ENCODE results near the gene ZNF77.
A peak's percentile ranks its signal among the peaks of the same experiment; 100 is the strongest.
"Not testable (repeated sequence)": the region's sequence is repeated elsewhere in the genome, so short reads cannot be mapped to it uniquely, and the experiment has no call there.

The ZNF77 gene

DNA sequence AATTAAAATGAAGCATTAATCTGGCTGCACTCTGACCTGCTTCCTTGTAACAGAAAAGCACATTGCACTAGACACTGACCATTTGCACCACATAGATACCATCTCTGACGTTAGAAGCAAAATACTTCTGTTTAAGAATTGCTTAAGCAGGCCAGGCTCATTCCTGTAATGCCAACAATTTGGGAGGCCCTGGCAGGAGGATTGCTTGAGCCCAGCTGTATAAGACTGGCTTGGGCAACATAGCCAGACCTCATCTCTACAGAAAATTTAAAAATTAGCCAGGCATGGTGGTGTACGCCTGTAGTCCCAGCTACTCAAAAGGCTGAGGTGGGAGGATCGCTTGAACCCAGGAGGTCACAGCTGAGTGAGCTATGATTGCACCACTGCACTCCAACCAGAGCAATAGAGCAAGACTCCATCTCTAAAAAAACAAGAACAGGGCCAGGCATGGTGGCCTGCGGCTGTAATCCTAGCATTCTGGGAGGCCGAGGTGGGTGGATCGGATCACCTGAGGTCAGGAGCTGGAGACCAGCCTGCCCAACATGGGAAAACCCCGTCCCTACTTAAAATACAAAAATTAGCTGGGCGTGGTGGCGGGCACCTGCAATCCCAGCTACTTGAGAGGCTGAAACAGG is 25.5 kb upstream of the ZNF77 start:
- DNase-seq (ENCODE audit: low spot score): no peak

DNA sequence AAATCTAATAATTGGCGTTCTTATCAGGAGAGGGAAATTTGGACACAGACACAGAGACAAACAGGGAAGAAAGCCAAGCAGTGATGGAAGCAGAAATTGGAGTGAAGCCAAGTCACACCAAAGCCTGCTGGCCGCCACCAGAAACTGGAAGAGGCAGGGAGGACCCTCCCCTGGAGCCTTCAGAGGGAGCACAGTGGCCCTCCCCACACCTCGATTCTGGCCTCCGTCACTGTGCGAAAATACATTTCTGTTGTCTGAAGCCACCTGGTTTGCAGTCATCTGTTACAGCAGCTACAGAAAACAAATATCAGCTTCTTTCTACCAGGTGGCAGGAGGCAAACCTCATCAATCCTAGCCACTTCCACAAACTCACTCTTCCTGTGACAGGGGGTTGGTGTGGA is 24.3 kb upstream of the ZNF77 start:
- DNase-seq (ENCODE audit: low spot score): no peak

DNA sequence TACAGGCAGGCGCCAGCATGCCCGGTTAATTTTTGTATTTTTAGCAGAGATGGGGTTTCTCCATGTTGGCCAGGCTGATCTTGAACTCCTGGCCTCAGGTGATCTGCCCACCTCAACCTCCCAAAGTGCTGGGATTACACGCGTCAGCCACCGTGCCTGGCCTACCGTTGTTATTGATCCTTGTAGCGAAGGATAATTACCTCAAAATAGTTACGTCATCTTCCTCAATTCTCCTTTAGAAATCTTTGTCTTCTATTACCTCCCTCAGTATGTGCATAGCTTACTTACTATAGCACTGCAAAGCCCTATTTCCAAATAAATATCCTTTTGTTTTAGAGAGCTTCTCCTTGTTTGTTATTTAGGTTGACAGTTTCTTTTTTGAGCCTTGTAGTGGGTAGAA is 23.2 kb upstream of the ZNF77 start:
- DNase-seq (ENCODE audit: low spot score): no peak

DNA sequence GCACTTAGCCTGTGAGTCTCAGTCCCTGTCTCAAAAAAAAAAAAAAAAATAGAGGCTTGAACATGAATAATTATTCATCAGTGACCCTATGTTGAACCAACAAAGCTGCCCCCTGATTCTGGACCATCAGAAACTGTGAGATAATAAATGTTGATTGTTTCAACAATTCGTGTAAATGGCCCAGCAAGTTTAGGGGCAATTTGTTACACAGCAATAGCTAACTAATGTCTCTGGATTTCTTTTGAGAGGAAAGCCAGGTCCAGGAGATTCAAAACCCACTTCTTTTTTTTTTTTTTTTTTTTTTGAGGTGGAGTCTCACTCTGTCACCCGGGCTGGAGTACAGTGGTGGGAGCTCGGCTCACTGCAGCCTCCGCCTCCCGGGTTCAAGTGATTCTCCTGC is 20.1 kb upstream of the ZNF77 start:
- no peak for DNase-seq (ENCODE audit: low spot score)

DNA sequence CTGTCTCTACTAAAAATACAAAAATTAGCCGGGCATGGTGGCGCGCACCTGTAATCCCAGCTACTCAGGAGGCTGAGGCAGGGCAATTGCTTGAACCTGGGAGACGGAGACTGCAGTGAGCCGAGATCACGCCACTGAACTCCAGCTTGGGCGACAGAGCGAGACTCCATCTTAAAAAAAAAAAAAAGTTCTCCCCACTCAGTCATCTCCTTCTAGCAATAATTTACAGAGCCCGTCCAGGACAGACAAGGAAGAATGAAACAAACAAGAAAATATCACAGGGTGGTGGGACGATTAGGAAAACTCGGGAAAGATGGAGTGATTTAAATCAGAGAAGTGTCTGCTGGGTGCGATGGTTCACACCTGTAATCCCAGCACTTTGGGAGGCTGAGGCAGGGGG is 18.9 kb upstream of the ZNF77 start:
- DNase-seq (ENCODE audit: low spot score): not testable (repeated sequence)

DNA sequence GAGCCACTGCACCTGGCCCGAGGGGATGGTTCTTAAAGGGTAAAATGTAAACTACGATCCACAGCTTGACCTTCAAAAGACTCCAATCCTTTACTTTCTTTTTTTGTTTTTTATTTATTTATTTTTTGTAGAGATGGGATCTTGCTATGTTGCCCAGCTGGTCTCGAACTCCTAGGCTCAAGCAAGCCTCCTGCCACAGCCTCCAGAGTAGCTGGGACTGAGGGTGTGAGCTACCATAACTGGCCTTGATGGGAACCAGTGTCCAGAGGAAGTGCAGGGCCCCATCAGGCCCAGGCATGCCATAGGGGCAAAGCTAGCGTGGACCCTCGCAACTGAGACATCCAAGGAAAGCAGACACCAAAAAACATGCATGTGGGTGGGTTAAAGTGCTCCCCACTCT is 18.4 kb upstream of the ZNF77 start:
- no peak for DNase-seq (ENCODE audit: low spot score)

DNA sequence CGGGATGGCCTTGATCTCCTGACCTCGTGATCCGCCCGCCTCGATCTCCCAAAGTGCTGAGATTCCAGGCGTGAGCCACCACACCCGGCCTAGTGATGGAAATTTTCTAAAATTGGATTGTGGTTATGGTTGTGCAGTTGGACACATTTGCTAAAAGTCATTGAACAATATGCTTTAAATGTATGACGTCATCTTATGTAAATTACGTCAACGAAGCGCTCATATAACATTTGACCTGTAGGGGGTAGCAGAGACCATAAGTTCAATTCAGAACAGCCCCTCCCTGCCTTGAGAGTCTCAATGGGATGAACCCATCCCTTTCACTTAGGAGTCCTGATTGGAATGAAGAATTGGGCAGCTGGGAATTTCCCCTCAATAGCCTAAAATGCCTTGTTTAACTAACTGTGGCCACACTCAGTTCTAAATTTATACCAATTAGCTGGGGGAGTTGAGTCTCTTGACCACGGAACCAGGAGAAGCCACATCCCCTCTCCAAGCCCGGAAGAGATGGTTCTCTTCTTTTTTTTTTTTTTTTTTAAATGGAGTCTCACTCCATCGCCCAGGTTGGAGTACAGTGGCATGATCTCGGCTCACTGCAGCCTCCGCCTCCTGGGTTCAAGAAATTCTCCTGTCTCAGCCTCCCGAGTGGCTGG is 17.4 kb upstream of the ZNF77 start:
- no peak for DNase-seq (ENCODE audit: low spot score)

DNA sequence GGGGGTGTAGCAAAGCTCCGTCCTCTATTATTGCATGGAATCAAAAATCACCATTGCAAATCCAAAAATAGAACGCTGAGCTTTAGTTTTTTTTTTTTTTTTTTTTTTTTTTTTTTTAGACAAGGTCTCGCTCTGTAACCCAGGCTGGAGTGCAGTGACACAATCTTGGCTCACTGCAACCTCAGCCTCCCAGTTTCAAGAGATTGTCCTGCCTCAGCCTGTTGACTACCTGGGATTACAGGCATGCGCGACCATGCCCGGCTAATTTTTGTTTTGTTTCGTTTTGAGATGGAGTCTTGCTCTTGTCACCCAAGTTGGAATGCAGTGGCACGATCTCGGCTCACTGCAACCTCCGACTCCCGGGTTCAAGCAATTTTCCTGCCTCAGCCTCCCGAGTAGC is 15.3 kb upstream of the ZNF77 start:
- DNase-seq (ENCODE audit: low spot score): no peak

DNA sequence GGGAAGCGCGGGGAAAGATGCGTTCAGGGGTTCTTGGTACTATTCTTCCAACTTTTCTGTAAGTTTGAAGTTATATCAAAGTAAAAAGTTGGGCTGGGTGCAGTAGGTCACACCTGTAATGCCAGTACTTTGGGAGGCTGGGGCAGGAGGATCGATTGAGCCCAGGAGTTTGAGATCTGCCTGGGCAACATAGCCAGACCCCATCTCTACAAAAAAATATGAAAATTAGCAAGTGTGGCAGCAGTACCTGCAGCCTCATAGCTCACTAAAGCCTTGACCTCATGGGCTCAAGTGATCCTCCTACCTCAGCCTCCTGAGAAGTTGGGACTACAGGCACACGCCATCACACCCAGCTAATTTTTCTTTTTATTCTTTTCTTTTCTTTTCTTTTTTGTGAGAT is 12.4 kb upstream of the ZNF77 start:
- DNase-seq (ENCODE audit: low spot score): no peak

DNA sequence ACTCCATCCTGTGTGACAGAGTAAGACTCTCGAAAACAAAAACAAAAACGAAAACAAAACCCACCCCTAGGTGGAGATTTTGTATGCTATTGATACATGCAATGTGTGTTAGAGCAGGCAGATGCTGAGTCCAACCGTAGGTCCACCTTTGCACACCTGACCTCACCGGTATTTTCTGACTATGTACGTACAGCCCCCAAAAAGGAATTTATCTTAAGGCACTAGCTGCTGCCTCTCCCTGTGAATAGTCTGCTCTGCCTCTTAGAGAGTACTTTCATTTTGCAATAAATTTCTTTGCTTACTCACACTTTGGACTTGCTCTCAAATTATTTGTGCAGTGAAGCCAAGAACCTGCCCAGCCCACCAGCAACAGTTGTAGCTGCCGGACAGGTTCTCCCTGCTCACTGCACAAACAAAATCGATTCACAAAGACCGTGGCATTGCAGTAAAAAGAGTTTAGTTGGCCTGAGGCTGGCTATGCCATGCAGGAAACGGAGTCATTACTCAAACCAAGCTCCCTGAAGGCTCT is 8.2 kb upstream of the ZNF77 start:
- no peak for DNase-seq (ENCODE audit: low spot score)

DNA sequence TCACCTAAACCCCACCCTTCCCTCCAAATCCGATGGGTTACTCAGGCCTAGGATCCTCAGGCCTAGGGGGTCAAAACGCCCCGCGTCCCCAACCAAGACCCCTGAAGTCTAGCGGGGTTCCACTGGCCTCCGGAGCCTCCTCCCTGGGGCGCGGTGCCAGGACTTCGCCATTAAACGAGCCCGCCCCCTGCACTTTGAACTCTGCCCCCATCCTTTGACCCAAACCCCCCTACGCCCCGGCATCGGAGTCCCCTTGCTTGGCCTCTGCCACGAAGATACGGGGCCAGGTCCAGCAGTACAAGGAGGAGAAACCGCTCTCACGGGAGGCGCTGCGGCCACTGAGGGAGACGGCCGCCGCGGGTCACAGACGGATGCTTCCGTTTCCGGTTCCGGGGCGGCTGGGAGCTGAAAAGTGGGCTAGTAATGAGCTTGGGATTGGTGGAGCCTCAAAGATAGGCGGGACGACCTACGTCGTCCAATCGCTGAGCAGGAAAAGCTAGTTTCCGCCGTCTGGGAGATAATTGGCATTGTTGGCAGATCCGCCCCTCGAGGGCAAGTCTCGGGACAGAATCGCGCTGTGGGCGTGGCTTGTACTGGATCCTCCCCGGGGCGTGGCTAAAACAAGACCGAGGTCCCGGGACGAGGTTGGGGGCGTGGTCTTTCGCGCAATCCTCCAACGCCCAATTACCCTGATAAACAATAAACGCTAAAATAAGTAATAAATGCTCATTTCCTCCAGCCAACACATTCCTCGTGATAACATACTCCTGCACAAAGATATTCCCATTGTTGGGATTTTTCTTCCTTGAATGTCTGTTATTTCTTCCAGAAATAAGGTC is 5.7 kb upstream of the ZNF77 start:
- peak; percentile 98 for DNase-seq (ENCODE audit: low spot score)

DNA sequence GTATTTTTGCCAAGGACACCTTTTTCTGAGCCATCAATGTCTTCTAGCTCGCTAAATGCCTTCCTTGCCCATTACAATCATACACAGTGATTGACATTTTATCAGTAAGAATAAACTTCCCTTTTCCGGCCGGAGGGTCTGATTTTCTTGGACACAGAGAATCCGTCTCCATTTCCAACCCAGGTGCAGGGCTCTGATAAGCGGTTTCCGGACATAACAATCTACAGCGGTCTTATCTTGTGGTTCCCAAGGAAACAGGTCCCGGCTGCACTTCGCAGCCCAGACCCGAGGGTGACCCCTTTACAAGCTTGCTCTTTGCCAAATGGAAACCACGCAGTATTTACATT is 5.1 kb upstream of the ZNF77 start:
- no peak for DNase-seq (ENCODE audit: low spot score)

DNA sequence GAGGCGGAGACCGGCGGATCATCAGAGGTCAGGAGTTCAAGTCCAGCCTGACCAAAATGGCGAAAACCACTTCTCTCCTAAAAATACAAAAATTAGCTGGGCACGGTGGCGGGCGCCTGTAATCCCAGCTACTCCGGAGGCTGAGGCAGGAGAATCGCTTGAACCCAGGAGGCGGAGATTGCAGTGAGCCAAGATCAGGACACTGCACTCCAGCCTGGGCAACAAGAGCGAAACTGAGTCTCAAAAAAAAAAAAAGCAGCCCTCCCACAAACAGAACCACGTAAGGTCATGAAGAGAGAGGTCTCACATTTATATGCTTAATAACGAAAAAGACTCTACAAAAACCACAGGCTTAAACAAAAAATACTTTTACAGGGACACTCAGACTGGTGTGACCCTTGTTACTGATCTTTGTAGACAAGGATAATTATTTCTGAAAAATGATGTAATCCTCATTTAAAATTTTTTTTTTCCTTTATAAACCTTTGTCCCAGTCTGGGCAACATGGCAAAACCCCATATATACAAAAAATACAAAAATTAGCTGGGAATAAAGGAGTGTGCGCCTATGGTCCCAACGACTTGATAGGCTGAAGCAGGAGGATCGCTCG is 909 bp upstream of the ZNF77 start:
- no peak for DNase-seq (ENCODE audit: low spot score)

DNA sequence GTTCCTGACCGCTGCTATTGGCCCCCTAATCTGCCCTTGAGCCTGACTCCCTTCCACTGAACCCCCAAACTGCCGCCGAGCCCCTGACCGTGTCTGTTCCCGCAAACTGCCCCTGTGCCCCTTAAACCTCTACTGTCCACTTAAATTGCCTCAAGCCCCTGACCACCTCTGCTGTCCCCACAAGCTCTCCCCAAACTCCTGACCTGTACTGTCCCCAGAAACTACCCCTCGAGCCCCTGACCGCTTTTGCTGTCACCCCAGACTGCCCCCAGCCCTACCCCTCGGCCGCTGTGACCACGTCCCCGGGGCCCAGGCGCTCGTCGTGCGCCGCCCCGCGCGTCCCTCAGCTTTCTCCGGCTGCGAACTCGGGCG is 382 bp downstream of the ZNF77 start:
- no peak for DNase-seq (ENCODE audit: low spot score)

DNA sequence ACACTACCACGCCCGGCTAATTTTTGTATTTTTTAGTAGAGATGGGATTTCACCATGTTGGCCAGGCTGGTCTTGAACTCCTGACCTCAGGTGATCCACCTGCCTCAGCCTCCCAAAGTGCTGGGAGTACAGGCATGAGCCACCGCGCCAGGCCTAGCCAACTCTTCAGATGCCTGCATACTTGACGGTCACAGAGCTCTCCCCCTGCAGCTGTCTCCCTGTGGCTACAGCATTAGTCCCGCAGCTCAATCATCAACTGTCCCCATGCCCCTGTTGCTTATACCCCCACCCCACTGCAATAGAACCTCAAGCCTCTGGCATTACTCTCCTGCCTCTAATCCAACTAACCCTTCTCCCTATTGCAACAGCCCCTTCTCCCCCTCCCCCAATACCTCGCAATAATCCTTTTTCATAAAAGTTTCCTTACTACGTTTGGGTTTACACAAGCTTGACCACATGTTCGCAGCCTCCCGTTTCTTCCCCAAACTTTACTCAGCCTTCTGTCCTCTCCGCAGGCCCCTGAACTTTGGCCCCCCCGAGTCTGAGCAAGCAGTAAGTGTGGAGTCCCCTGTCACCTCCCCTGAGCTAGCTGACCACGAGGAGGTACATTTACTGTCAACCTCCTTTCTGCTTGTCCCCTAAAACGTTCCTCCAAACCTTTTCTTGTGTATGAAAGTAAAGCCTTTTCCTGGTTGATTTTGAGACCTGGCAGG is 1.7 kb downstream of the ZNF77 start:
- no peak for DNase-seq (ENCODE audit: low spot score)

DNA sequence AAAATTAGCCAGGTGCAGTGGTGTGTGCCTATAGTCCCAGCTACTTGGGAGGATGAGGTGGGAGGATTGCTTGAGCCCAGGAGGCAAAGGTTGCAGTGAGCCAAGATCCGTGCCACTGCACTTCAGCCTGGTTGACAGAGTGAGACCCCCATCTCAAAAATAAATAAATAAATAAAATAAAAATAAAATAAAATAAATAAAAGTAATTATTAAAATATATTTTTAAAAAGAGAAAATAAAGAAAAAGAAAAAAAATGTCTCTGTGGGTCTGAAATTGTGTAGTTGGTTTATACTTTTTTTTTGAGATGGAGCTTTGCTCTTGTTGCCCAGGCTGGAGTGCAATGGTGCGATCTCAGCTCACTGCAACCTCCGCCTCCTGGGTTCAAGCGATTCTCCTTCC is 8.9 kb downstream of the ZNF77 start:
- DNase-seq (ENCODE audit: low spot score): not testable (repeated sequence)

DNA sequence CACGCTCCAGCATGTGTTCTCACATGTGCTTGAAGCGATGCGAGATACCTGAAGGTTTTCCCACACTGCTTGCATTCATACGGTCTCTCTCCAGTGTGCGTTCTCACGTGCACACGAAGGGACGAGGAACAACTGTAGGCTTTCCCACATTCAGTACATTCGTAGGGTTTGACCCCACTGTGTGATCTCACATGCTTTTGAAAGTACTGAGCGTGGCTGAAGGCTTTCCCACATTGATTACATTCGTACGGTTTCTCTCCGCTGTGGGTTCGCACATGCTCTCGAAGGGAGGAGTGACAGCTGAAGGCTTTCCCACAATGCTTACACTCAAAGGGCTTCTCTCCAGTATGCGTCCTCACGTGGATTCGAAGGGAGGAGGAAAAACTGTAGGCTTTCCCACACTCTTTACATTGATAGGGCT is 11.3 kb downstream of the ZNF77 start:
- DNase-seq (ENCODE audit: low spot score): no peak

DNA sequence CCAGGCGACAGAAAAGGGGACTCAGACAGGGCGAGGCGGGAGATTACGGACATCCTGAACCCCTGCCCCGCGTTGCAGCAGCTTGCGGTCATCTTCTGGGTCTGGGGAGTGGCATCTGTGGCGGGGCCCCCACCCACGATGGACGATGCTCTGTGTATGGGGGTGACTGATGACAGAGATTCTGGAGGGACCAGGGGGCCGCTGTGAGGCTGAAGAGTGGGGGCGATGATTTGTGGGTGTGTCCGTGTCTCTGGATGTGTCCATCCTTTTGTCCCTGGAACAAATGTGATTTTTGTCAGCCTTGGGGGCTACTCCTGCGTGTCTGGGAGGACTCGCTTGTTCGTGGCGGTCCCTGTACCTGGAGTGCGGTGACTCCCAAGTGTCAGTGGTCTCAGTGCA is 17.7 kb downstream of the ZNF77 start:
- no peak for DNase-seq (ENCODE audit: low spot score)

DNA sequence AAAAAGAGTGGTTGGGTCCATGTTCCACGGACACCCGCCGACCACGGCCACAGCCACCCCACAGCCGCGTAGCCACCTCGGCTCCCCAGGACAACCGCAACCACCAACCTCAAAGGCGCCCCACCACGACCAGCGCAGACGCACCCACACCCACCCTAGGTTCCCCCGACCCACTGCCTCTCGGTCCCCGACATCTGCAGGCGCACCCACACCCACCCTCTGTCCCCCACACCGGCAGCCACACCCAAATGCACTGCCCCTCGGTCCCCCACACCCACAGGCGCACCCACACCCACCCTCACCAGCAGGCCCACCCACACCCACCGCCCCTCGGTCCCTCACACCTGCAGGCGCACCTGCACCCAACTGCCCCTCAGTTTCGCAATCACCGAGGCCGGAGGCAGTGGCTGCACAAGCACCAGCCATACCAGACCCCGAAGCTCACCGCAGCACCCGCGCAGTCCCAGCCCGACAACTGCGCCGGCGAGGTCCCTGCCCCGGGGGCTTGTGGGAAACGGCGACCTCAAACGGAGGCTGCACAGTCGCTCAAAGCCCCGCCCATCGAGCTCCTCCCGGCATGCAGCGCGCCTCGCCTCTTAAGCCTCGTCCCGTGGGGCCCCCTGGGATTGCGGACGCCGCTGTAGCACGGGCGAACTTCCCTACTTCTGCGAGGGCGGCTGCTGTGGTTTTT is 18.3 kb downstream of the ZNF77 start:
- DNase-seq (ENCODE audit: low spot score): no peak

DNA sequence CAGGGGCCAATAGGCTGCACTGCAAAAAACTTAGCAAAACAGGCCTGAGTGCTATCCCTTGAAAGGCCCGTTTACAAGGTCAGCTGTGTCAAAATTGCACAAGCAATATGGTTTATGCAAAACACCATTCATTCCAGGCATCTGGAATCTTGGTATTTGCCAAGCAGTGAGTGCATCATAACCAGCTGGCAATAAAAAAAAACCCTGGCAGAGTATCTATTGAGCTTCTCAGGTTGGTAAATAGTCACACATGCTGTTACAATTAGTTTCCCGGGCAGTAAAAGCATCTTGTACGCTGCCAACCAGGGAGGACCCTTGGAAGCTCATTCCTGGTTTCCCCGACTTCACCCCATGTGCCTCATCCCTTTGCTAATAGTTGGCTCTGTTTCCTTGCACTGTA is 21.3 kb downstream of the ZNF77 start:
- DNase-seq (ENCODE audit: low spot score): peak; percentile 60

DNA sequence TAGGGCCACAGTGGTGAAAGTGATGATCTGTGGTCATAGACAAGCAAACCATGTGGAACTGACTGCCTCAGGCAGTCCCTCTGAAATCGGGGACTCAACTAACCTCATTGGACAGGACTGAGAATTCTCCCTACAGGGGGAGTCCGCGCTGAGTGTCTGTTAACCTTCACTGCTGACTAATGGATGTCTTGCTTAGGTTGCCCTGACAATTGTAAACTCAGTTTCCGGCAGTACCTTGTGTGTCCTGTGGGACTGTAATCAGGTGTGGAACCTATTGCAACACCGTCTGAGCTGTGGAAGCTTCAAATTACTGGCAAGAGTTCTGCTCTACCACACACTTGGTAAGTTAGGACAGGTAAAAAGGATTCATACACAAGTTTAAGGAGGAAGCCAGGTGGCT is 21.8 kb downstream of the ZNF77 start:
- no peak for DNase-seq (ENCODE audit: low spot score)

Measured in AG08396 (cell line).